HCT116 (cell line): Measurements from ENCODE around the gene STIM2. TPM values are rescaled to one million over a fixed set of nuclear protein-coding genes. Genes with fewer than 3 reads are reported as not detected.

Source experiments
- ATAC-seq: fragments of 200-7000 bp; cut with Tn5 transposase; 2 replicates; pipeline ENCODE4 v1.9.1; 2020; ENCODE audit warnings: mild to moderate bottlenecking, moderate library complexity
- BruUV-seq: library from RNA; stranded (reverse); fragments of 400-500 nt; replicated peaks from 2 replicates; lab custom pipeline; 2021; lab: Mats Ljungman, UMichigan
- CTCF ChIA-PET: fragments of 300-600 bp; sonication (Branson Sonifier 250); formaldehyde crosslinking; loops from one replicate; lab custom pipeline; 2021; ENCODE audit warnings: antibody characterized with exemption; lab: Charles Lee
- POLR2A ChIA-PET: fragments of 300-600, 350-600 bp; sonication (Branson Sonifier 250); formaldehyde crosslinking; loops from one replicate; lab custom pipeline; 2021; ENCODE audit warnings: antibody characterized with exemption; lab: Charles Lee
- RAD21 ChIA-PET, 2 experiments: fragments of 300-600 bp; sonication (Branson Sonifier 250); formaldehyde crosslinking; loops; one replicate each; lab custom pipeline; 2023; ENCODE audit warnings: low total read pairs in 2 of 2; ENCODE audit not compliant: uncharacterized antibody in 2 of 2, unreplicated experiment in 2 of 2, low non-redundant PET in 1 of 2; lab: Charles Lee
- DNase-seq: peaks from one replicate; pipeline ENCODE4 v3.0.0-alpha.2; 2010; ENCODE audit warnings: low read depth, low spot score
- H2AFZ ChIP-seq: fragments of 200-600 bp; shearing (Covaris generic), sonication (generic); 2 replicates; pipeline ENCODE4 v1.6.1; 2017; ENCODE audit warnings: low read depth, mixed run types, mixed read lengths, antibody characterized with exemption, low read length; ENCODE audit not compliant: poor library complexity, severe bottlenecking
- H3K27ac ChIP-seq: 2 replicates; pipeline ENCODE4 v1.5.1; 2012; ENCODE audit warnings: low read depth, low read length
- H3K27me3 ChIP-seq: fragments of 200-600 bp; sonication (generic); 2 replicates; pipeline ENCODE4 v1.6.1; 2016; ENCODE audit warnings: mixed run types, low read length, mixed read lengths; ENCODE audit not compliant: insufficient read depth
- H3K36me3 ChIP-seq, 2 experiments: fragments of 200-500 bp in 1 of 2; fragments of 200-600 bp in 1 of 2; sonication (Bioruptor generic) in 1 of 2; sonication (generic) in 1 of 2; 2 replicates each; pipeline versions ENCODE4 v1.5.1 to v1.6.1; 2014 to 2016; ENCODE audit warnings: low read length in 2 of 2, inconsistent platforms in 1 of 2, mixed read lengths in 1 of 2, mixed run types in 1 of 2; ENCODE audit not compliant: insufficient read depth in 2 of 2, control insufficient read depth in 1 of 2
- H3K4me1 ChIP-seq, 2 experiments: fragments of 200-600 bp in 1 of 2; sonication (generic) in 1 of 2; 2 replicates each; pipeline versions ENCODE4 v1.5.1 to v1.6.1; 2012 to 2017; ENCODE audit warnings: low read length in 2 of 2, inconsistent platforms in 1 of 2, mild to moderate bottlenecking in 1 of 2, mixed read lengths in 1 of 2, mixed run types in 1 of 2, moderate library complexity in 1 of 2; ENCODE audit not compliant: insufficient read depth in 2 of 2, control insufficient read depth in 1 of 2
- H3K4me2 ChIP-seq: fragments of 200-600 bp; sonication (generic); 2 replicates; pipeline ENCODE4 v1.6.1; 2017; ENCODE audit warnings: mixed run types, low read length, mixed read lengths
- H3K4me3 ChIP-seq, 2 experiments: fragments of 200-600 bp in 1 of 2; sonication (generic) in 1 of 2; replicated peaks in 1 of 2; 2 replicates each; pipeline ENCODE4 v1.5.1; 2011 to 2016; ENCODE audit warnings: low read length in 2 of 2, control low read depth in 1 of 2, low read depth in 1 of 2, mild to moderate bottlenecking in 1 of 2, mixed read lengths in 1 of 2, mixed run types in 1 of 2
- H3K79me2 ChIP-seq: fragments of 200-600 bp; sonication (generic); 2 replicates; pipeline ENCODE4 v1.6.1; 2017; ENCODE audit warnings: mild to moderate bottlenecking, mixed run types, low read length, moderate library complexity, mixed read lengths; ENCODE audit not compliant: insufficient read depth
- H3K9ac ChIP-seq: fragments of 200-600 bp; sonication (generic); 2 replicates; pipeline ENCODE4 v1.6.1; 2016; ENCODE audit warnings: low read length, mixed read lengths
- H3K9me2 ChIP-seq: fragments of 200-600 bp; sonication (generic), shearing (Covaris generic); 2 replicates; pipeline ENCODE4 v1.6.1; 2017; ENCODE audit warnings: mixed run types, mild to moderate bottlenecking, moderate library complexity; ENCODE audit not compliant: insufficient read depth
- H3K9me3 ChIP-seq, 2 experiments: fragments of 200-500 bp in 1 of 2; fragments of 200-600 bp in 1 of 2; sonication (Bioruptor generic) in 1 of 2; sonication (generic) in 1 of 2; 2 replicates each; pipeline ENCODE4 v1.6.1; 2014 to 2017; ENCODE audit warnings: low read length in 2 of 2, mixed read lengths in 2 of 2, inconsistent platforms in 1 of 2, low read depth in 1 of 2, mild to moderate bottlenecking in 1 of 2, mixed run types in 1 of 2, moderate library complexity in 1 of 2; ENCODE audit not compliant: control insufficient read depth in 1 of 2, insufficient read depth in 1 of 2
- H4K20me1 ChIP-seq: fragments of 200-600 bp; sonication (generic), shearing (Covaris generic); 2 replicates; pipeline ENCODE4 v1.6.1; 2017; ENCODE audit warnings: mixed run types, mild to moderate bottlenecking, moderate library complexity; ENCODE audit not compliant: insufficient read depth
- POLR2A ChIP-seq: IDR thresholded peaks from 2 replicates; pipeline ENCODE4 v1.7.0; 2011; ENCODE audit warnings: borderline replicate concordance; ENCODE audit not compliant: insufficient read depth, insufficient read length; ENCODE audit errors: extremely low read depth
- REST ChIP-seq: IDR thresholded peaks from 2 replicates; pipeline ENCODE4 v1.6.1; 2012; ENCODE audit warnings: low read depth
- TCF7L2 ChIP-seq: IDR thresholded peaks from 2 replicates; pipeline ENCODE4 v1.7.0; 2011; ENCODE audit warnings: borderline replicate concordance, inconsistent platforms; ENCODE audit not compliant: insufficient read depth, insufficient read length; ENCODE audit errors: extremely low read depth
- ZNF274 ChIP-seq: fragments of 200-500 bp; sonication (Bioruptor generic); IDR thresholded peaks from 2 replicates; pipeline ENCODE4 v1.6.1; 2014; ENCODE audit warnings: mild to moderate bottlenecking, low read depth, low read length, inconsistent platforms
- intact Hi-C: fragments of 100-400 bp; cut with micrococcal nuclease; formaldehyde crosslinking; loops from 2 replicates; pipeline ENCODE4 v1.10.0; 2022
- total RNA-seq: library from RNA; stranded (reverse); gene quantifications from one replicate; pipeline ENCODE4 v1.2.1, GENCODE V29; 2021; ENCODE audit not compliant: unreplicated experiment

STIM2 gene
- total RNA-seq, 1 experiment from 2014 or later = 65.9 TPM

GRCh38 chr4:26861434-26862186 lies 969 bp downstream of the STIM2 start:
- RAD21 ChIA-PET = interaction anchor here in 1 of 2 experiments (0.6 kb wide), 1 partner anchor 149 kb away, joined by 4 read pairs; no protein-coding TSS in a partner anchor

More at GRCh38 chr4:26861434-26862186, 969 bp downstream of the STIM2 start:
- Histone ChIP-seq H4K20me1 (0 out of 2 replicates have a peak, but pooled peaks cover 5% of the 10 kb centered on the region), H3K9ac (peak overlapping the region; percentile 68), H3K36me3 (no peaks in the 10 kb centered on the region), H3K9me2 (no peaks in the 10 kb centered on the region), H3K9me3 (no peaks in the 10 kb centered on the region), H3K4me2 (peak overlapping the region; percentile 95), H3K4me3 (peak overlapping the region; percentile 71 to 94), H3K27me3 (no peaks in the 10 kb centered on the region), H2AFZ (no peak overlapping the region), H3K27ac (peak overlapping the region; percentile 88), H3K4me1 (peaks cover 17 to 36% of the 10 kb centered on the region in 2 experiments), H3K79me2 (peaks cover 71% of the 10 kb centered on the region)
- ATAC-seq (peak; percentile 20), DNase-seq (no peak)
- TSS peak; percentile 10 for BruUV-seq
- ChIA-PET CTCF (no interaction called here), POLR2A (interaction anchor here (1.4 kb wide), 1 partner anchor 24 kb away, joined by 3 read pairs; no protein-coding TSS in a partner anchor)
- intact Hi-C loops = loop anchor here (5.0 kb wide), 1 partner anchor 151 kb away; no protein-coding TSS in a partner anchor
- TF ChIP-seq TCF7L2 = peak; percentile 34
- no peak for TF ChIP-seq ZNF274
- no peak for TF ChIP-seq REST
- no peak for TF ChIP-seq POLR2A
